Measurements from ENCODE around the gene C1QTNF1. TPM values are rescaled to one million over a fixed set of nuclear protein-coding genes. Genes with fewer than 3 reads are reported as not detected.
A peak's percentile ranks its signal among the peaks of the same experiment; 100 is the strongest.

Gene C1QTNF1
- total and polyA plus RNA-seq, 2 donors (not counting 3 experiments of a cell fraction or from before 2014, with no cell fraction given): 2.5 to 4.0 TPM

DNA sequence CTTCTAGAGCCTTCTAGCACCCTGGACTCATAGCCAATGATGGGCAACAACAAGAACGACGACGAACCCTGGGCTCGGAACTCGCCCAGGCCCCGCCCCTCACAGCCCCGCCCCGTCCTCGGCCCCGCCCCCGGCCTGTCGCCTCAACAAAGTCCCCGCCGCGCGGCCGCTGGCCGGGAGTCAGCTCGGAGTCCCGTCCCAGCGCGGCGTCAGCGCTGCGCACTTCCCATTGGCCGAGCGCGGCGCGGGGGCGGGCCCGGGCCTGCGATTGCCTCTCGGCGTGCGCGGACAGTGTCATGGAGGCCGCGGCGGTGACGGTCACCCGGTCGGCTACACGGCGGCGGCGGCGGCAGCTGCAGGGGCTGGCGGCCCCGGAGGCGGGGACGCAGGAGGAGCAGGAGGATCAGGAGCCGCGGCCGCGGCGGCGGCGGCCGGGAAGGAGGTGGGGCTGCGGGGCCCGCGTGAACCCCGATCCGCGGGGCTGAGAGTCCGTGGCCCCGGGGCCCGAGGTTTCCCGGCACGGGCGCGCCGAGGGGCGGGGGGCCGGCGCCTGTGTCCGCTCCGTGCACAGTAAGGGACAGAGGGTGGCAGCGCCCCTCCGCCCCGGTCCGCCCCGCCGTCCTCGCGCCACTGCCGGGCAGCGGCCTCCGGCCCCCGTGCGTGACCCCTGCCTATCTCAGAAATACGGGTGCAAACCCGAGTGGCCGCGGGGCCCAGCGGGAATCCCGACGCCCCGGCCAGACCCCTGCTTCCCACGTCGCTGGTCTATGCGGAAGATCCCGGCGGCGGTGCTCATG is 50.9 kb downstream of the C1QTNF1 start, which contains the start of gene ENGASE:
ENGASE (plus strand) TSS at position 176 of the 797 bp plus-strand sequence; CDS start at position 297, 121 bp downstream.
- BruUV-seq (replicated peaks): no TSS peak
- ChIA-PET CTCF (interaction anchor here (0.7 to 6.5 kb wide), 11 partner anchors 8 to 326 kb away, joined by 3 to 46 read pairs (median 7); no protein-coding TSS in a partner anchor), POLR2A (interaction anchor here (0.6 kb wide), 1 partner anchor 72 kb away, joined by 3 read pairs; no protein-coding TSS in a partner anchor)
- Histone ChIP-seq H3K79me2 (ENCODE audit: control insufficient read depth, insufficient read depth, low read length) (no peaks in the 10 kb centered on the region), H2AFZ (ENCODE audit: low read depth, low read length) (peak within 1 kb of the TSS; percentile 97), H4K20me1 (replicated peaks; ENCODE audit: control insufficient read depth, extremely low read depth, insufficient read depth, low read length) (no peaks in the 10 kb centered on the region), H3K4me3 (replicated peaks in 1 of 3; ENCODE audit: insufficient read depth in 1 of 3, low read depth in 1 of 3, low read length in 3 of 3) (peak within 1 kb of the TSS; percentile 48 to 76 (median 71)), H3K9me3 (replicated peaks; ENCODE audit: control insufficient read depth, insufficient read depth, low read length) (no peaks in the 10 kb centered on the region), H3K36me3 (ENCODE audit: control insufficient read depth in 2 of 2, extremely low read depth in 1 of 2, insufficient read depth in 2 of 2, low read length in 2 of 2) (peaks cover 0 to 6% of the 10 kb centered on the region in 2 experiments), H3K27me3 (ENCODE audit: control insufficient read depth in 2 of 2, insufficient read depth in 2 of 2, low read length in 2 of 2) (peaks cover 2 to 4% of the 10 kb centered on the region in 2 experiments), H3K9me1 (replicated peaks; ENCODE audit: control insufficient read depth, extremely low read depth, insufficient read depth, low read length) (no peaks in the 10 kb centered on the region), H3K4me1 (ENCODE audit: control insufficient read depth, extremely low read depth, insufficient read depth, low read length) (peaks cover 8% of the 10 kb centered on the region), H3K9ac (replicated peaks; ENCODE audit: extremely low read depth, insufficient read depth, low read length) (peak within 1 kb of the TSS; percentile 64), H3K4me2 (ENCODE audit: insufficient read depth, low read length) (peak within 1 kb of the TSS; percentile 66), H3K27ac (ENCODE audit: insufficient read depth, low read depth, low read length) (no peak within 1 kb of the TSS)
- peak; percentile 96 for FAIRE-seq
- DNase-seq (ENCODE audit: low read depth, low spot score): peak; percentile 90
- intact Hi-C loops (cut with micrococcal nuclease) (loop anchor here (2.0 kb wide), 1 partner anchor 22 kb away; no protein-coding TSS in a partner anchor), dilution Hi-C loops (cut with MboI; ENCODE audit: extremely low pct_ligation_motif_present, low sequenced_read_pairs) (no loop called here)
- TF ChIP-seq POLR2AphosphoS5 (IDR thresholded peaks at IDR 0.05; ENCODE audit: insufficient read depth, low read depth, low read length) (peak; percentile 60), POLR2A (IDR thresholded peaks at IDR 0.05; ENCODE audit: low read depth, low read length) (peak; percentile 38)
- TF ChIP-seq, protein P1, sequence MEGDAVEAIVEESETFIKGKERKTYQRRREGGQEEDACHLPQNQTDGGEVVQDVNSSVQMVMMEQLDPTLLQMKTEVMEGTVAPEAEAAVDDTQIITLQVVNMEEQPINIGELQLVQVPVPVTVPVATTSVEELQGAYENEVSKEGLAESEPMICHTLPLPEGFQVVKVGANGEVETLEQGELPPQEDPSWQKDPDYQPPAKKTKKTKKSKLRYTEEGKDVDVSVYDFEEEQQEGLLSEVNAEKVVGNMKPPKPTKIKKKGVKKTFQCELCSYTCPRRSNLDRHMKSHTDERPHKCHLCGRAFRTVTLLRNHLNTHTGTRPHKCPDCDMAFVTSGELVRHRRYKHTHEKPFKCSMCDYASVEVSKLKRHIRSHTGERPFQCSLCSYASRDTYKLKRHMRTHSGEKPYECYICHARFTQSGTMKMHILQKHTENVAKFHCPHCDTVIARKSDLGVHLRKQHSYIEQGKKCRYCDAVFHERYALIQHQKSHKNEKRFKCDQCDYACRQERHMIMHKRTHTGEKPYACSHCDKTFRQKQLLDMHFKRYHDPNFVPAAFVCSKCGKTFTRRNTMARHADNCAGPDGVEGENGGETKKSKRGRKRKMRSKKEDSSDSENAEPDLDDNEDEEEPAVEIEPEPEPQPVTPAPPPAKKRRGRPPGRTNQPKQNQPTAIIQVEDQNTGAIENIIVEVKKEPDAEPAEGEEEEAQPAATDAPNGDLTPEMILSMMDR (IDR thresholded peaks at IDR 0.05; ENCODE audit: extremely low read depth in 1 of 2, insufficient read depth in 1 of 2, low read depth in 1 of 2, low read length in 2 of 2): no peak
